ENCODE results near the gene ATP9A.
"Not testable (repeated sequence)": the region's sequence is repeated elsewhere in the genome, so short reads cannot be mapped to it uniquely, and the experiment has no call there.

Gene ATP9A

DNA sequence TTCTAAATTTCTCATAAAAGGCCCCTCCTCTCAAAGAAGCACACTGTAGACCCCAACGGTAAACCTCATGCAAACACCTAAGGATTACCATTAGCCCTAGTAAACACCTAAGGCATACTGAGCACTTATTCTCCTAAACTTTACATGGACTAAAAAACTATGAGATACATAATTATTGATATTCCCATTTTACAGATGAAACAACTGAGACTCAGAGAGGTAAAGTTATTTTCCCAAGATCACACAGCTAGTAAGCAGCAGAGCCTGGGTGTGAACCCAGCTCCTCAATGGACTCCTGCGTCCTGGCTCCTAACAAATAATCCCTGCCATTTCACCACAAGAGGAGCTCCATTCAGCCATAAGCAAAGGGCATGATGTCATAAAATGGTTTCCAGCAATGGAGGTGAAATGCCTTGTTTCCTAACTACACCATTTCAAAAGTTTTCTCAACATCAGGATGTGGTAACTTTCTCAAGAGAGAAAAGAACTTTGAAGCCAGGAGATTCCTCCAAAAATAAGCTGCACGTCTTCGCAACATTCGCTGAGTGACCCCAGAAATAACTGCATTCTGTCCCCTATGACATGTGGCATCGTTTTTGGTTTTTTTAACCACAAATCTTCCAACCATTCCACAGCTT lies 4.1 kb downstream of the ATP9A start:
- no peak for DNase-seq (ENCODE audit: low read depth)
- no peak overlapping the region for H3K4me3 ChIP-seq (ENCODE audit: low read depth, low read length)
- TF ChIP-seq, protein P1, sequence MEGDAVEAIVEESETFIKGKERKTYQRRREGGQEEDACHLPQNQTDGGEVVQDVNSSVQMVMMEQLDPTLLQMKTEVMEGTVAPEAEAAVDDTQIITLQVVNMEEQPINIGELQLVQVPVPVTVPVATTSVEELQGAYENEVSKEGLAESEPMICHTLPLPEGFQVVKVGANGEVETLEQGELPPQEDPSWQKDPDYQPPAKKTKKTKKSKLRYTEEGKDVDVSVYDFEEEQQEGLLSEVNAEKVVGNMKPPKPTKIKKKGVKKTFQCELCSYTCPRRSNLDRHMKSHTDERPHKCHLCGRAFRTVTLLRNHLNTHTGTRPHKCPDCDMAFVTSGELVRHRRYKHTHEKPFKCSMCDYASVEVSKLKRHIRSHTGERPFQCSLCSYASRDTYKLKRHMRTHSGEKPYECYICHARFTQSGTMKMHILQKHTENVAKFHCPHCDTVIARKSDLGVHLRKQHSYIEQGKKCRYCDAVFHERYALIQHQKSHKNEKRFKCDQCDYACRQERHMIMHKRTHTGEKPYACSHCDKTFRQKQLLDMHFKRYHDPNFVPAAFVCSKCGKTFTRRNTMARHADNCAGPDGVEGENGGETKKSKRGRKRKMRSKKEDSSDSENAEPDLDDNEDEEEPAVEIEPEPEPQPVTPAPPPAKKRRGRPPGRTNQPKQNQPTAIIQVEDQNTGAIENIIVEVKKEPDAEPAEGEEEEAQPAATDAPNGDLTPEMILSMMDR (IDR thresholded peaks at IDR 0.05; ENCODE audit: control insufficient read depth, extremely low read depth, insufficient read depth): no peak

DNA sequence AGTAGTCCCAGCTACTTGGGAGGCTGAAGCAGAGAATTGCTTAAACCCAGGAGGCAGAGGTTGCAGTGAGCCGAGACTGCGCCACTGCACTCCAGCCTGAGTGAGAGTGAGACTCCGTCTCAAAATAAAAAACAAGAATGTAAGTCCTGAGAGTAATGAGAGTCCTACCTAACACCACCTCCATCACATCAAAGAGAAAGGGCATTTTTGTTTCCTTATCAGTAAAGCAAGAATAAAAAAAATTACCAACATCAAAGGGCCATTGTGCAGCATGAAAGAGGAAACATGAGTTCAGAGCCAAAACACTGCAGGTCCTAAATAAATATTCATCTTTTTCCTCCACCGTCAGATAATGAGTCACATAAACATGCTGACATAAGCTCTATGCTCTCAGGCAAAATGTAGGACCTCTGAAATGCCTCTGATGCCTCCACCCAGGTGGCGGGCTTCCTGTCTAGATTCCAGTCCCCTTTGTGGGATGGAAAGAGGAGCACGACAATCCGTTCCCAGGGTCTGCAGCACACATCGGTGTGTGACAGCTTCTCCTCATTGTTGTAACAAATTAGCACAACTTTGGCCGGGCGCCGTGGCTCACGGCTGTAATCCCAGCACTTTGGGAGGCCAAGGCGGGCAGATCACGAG lies 7.2 kb downstream of the ATP9A start:
- TF ChIP-seq, protein P1 (IDR thresholded peaks at IDR 0.05; ENCODE audit: control insufficient read depth, extremely low read depth, insufficient read depth): no peak
- no peak overlapping the region for H3K4me3 ChIP-seq (ENCODE audit: low read depth, low read length)
- no peak for DNase-seq (ENCODE audit: low read depth)

DNA sequence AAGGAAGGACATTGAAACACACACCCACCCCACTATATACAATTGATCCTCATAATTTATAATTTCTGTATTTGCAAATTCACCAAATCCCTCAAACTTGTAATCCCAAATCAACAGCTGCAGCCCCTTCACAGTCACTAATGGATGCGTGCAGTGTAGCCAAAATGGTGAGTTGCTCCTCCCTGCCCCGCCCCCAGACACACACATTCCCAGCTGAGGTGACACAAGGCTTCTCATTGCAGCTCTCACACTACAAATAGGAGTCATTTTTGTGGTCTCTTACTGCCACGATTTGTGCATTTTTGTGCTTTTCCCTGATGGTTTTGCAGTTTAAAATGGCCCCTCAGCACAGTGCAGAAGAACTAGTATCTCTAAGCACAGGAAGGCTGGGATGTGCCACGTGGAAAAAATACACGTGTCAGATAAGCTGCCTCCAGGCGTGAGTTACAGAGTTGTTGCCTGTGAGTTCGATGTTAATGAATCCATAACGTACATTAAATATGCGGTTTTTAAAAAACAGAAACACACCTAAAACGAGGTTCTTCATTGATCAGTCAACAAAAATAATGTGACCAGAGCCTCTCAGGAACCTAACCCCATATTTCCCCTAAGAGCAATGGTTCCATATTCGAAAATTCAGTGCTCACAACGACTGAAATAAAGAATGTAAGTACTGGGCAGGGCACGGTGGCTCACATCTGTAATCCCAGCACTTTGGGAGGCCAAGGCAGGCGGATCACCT lies 8.2 kb downstream of the ATP9A start:
- no peak overlapping the region for H3K4me3 ChIP-seq (ENCODE audit: low read depth, low read length)
- TF ChIP-seq, protein P1 (IDR thresholded peaks at IDR 0.05; ENCODE audit: control insufficient read depth, extremely low read depth, insufficient read depth): no peak
- no peak for DNase-seq (ENCODE audit: low read depth)

DNA sequence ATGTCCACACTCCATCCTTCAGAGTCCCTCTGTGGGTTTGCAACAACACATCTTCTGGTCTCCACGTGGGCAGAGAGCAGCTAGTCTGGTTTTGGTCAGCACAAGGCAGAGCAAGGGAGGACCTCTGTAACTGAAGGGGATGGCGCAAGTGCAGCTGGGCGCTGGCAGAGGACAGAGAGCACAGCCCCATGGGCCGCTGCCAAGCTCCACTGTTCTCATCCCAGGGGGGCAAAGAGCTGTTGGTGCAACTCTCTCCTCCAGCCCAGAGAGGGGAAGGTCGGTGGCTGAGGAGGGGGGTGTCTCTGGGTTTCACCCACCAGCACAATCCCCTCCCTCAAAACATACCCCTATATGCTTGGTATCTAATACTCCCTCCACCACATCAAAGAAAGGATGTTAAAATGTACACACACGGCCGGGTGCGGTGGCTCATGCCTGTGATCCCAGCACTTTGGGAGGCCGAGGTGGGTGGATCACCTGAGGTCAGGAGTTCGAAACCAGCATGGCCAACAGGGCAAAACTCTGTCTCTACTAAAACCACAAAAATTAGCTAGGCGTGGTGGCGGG lies 9.1 kb downstream of the ATP9A start:
- DNase-seq (ENCODE audit: low read depth): no peak
- TF ChIP-seq, protein P1 (IDR thresholded peaks at IDR 0.05; ENCODE audit: control insufficient read depth, extremely low read depth, insufficient read depth): no peak
- no peak overlapping the region for H3K4me3 ChIP-seq (ENCODE audit: low read depth, low read length)

DNA sequence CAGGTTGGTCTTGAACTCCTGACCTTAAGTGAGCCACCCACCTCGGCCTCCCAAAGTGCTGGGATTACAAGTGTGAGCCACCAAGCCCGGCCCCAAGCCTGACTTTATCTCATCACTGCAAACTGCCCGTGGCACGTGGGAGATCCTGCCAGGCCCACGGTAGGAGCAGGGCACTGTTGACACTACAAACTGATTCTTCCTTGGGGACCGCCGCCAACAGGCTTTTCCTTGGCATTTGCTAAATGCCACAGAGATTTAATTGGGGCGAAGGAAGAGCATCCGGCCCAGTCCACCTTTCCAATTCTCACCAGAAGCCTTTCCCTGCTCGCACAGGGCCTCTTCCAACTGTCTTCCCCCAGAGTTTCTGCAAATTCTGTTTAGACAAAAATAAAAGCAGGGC lies 11.0 kb downstream of the ATP9A start:
- TF ChIP-seq, protein P1 (IDR thresholded peaks at IDR 0.05; ENCODE audit: control insufficient read depth, extremely low read depth, insufficient read depth): no peak
- peak; percentile 54 for DNase-seq (ENCODE audit: low read depth)
- no peak overlapping the region for H3K4me3 ChIP-seq (ENCODE audit: low read depth, low read length)

DNA sequence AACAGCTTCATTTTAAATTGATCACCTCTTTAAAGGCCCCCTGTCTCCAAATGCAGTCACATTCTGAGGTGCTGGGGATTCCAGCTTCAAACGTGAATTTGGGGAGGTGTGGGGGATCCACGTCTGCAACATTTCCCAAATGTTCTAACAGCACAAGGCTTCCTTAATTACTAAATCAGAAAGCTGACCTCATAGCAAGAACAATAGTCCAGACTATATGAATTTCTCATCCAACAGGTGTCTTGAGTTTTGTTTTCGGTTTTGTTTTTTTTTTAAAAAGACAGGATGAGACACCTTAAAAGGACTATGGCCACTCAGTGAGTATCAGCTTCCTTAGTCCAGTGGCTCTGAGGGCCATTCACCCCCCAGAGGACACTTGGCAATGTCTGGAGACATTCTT lies 11.5 kb downstream of the ATP9A start:
- TF ChIP-seq, protein P1 (IDR thresholded peaks at IDR 0.05; ENCODE audit: control insufficient read depth, extremely low read depth, insufficient read depth): no peak
- no peak overlapping the region for H3K4me3 ChIP-seq (ENCODE audit: low read depth, low read length)
- DNase-seq (ENCODE audit: low read depth): no peak

DNA sequence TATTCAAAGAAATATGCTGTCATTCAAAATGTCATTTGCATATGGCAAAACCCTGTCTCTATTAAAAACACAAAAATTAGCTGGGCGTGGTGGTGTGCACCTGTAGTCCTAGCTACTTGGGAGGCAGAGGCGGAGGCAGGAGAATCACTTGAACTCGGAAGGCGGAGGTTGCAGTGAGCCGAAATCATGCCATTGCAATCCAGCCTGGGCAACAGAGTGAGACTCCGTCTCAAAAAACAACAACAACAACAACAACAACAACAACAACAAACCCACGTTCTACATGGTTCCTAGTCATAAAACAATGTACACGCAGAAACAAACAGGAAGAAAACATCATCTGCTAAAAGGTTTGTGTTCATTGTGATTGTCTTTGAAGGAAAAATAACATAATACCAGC lies 15.0 kb downstream of the ATP9A start:
- not testable (repeated sequence) for H3K4me3 ChIP-seq (ENCODE audit: low read depth, low read length); DNase-seq (ENCODE audit: low read depth)

Measured in LNCaP clone FGC (cell line).